H7 (cell line): Measurements from ENCODE around the gene SERTAD2. TPM values are rescaled to one million over a fixed set of nuclear protein-coding genes. Genes with fewer than 3 reads are reported as not detected.

Source experiments
- DNase-seq: peaks from one replicate; pipeline ENCODE4 v3.0.0; 2012
- H3K27me3 ChIP-seq: 2 replicates; pipeline ENCODE4 v1.6.0; 2011; ENCODE audit warnings: mild to moderate bottlenecking, low read length; ENCODE audit not compliant: control insufficient read depth, insufficient read depth
- H3K36me3 ChIP-seq: replicated peaks from 2 replicates; pipeline ENCODE4 v1.5.1; 2011; ENCODE audit warnings: low read length; ENCODE audit not compliant: control insufficient read depth, insufficient read depth
- H3K4me3 ChIP-seq: 2 replicates; pipeline ENCODE4 v1.5.1; 2011; ENCODE audit warnings: low read depth, mild to moderate bottlenecking, control low read depth, low read length, moderate library complexity; ENCODE audit not compliant: insufficient read depth
- total RNA-seq: library from RNA; depleted of rRNA; stranded (reverse); fragments of >200 nt; shearing (Covaris generic); gene quantifications from 2 replicates; pipeline ENCODE4 v1.2.3, GENCODE V29; 2014; rRNA removed

SERTAD2 gene
- total RNA-seq, 1 experiment from 2014 or later = 4.0 TPM

- Histone ChIP-seq H3K36me3 (peaks cover 5% of the 10 kb centered on the region), H3K27me3 (no peaks in the 10 kb centered on the region), H3K4me3 (no peak overlapping the region)
- no peak for DNase-seq
These were observed 66.2 kb downstream of the SERTAD2 start for GRCh38 chr2:64587561-64587960.

GRCh38 chr2:64586883-64587481 is 66.7 kb downstream of the SERTAD2 start:
- Histone ChIP-seq H3K27me3 (no peaks in the 10 kb centered on the region), H3K4me3 (no peak overlapping the region), H3K36me3 (peaks cover 5% of the 10 kb centered on the region)
- peak; percentile 50 for DNase-seq

- H3K4me3 ChIP-seq = no peak overlapping the region
- no peak for DNase-seq
- no peaks in the 10 kb centered on the region; the same call in 1 of the 2 replicates for H3K36me3 ChIP-seq
- no peaks in the 10 kb centered on the region for H3K27me3 ChIP-seq
These were observed 67.7 kb downstream of the SERTAD2 start for GRCh38 chr2:64586054-64586453.

GRCh38 chr2:64582774-64583340 is 70.9 kb downstream of the SERTAD2 start:
- no peak overlapping the region for H3K4me3 ChIP-seq
- no peaks in the 10 kb centered on the region; the same call in 1 of the 2 replicates for H3K36me3 ChIP-seq
- DNase-seq = no peak
- H3K27me3 ChIP-seq = no peaks in the 10 kb centered on the region

- H3K4me3 ChIP-seq = no peak overlapping the region
- H3K27me3 ChIP-seq = no peaks in the 10 kb centered on the region
- H3K36me3 ChIP-seq = no peaks in the 10 kb centered on the region; the same call in 1 of the 2 replicates
- DNase-seq = no peak
These were observed 71.8 kb downstream of the SERTAD2 start for GRCh38 chr2:64581777-64582539.

Other genes starting within 250 kb of the SERTAD2 start
- 12.0 and 12.1 TPM in 2 replicates for gene LGALSL, start 199.8 kb downstream of the SERTAD2 start, total RNA-seq
- gene AFTPH, start 129.6 kb downstream of the SERTAD2 start, total RNA-seq = 10.6 and 15.0 TPM in 2 replicates